ENCODE measurements around the gene LRRC14B. TPM values are rescaled to one million over a fixed set of nuclear protein-coding genes. Genes with fewer than 3 reads are reported as not detected.

The LRRC14B gene
- total RNA-seq, 4 donors from 2014 or later = 11.6 to 39.0 (median 27.2) TPM

DNA sequence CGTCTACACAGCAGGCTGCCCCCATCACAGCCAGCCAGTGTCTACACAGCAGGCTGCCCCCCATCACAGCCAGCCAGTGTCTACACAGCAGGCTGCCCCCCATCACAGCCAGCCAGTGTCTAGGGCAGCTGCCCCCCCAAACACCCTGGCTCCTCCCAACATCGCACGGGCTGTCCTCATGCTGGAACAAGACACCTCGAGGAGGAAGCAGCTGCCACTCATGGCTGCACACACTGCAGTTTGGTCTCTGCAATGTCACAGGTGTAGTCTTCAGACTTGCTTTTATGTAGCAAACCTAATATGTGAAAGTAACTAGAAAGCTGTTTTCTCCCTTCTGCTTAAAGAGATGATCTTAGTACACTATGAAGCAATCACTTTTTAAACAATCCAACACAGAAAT is 9.7 kb downstream of the LRRC14B start:
- peaks cover 12 to 38% of the 10 kb centered on the region in 2 donors for H3K4me1 ChIP-seq
- ATAC-seq (no peak), DNase-seq (no peak)
- no peak overlapping the region for H3K27ac ChIP-seq
- no peaks in the 10 kb centered on the region for H3K27me3 ChIP-seq
- in situ Hi-C loops (cut with MboI; ENCODE audit: low sequenced_read_pairs in 4 of 4) = no loop called here
- H3K36me3 ChIP-seq = peaks cover 0 to 28% of the 10 kb centered on the region in 2 donors
- no peak overlapping the region for H3K4me3 ChIP-seq
- no peak for TF ChIP-seq POLR2A (IDR thresholded peaks at IDR 0.05)
- TF ChIP-seq, protein P1, sequence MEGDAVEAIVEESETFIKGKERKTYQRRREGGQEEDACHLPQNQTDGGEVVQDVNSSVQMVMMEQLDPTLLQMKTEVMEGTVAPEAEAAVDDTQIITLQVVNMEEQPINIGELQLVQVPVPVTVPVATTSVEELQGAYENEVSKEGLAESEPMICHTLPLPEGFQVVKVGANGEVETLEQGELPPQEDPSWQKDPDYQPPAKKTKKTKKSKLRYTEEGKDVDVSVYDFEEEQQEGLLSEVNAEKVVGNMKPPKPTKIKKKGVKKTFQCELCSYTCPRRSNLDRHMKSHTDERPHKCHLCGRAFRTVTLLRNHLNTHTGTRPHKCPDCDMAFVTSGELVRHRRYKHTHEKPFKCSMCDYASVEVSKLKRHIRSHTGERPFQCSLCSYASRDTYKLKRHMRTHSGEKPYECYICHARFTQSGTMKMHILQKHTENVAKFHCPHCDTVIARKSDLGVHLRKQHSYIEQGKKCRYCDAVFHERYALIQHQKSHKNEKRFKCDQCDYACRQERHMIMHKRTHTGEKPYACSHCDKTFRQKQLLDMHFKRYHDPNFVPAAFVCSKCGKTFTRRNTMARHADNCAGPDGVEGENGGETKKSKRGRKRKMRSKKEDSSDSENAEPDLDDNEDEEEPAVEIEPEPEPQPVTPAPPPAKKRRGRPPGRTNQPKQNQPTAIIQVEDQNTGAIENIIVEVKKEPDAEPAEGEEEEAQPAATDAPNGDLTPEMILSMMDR (IDR thresholded peaks at IDR 0.05 in 4 of 5, conservative IDR thresholded peaks at IDR 0.05 in 1 of 5) = no peak
- H3K9me3 ChIP-seq = no peaks in the 10 kb centered on the region
- intact Hi-C loops (cut with DNase I; ENCODE audit: low total_unique reads) = no loop called here

DNA sequence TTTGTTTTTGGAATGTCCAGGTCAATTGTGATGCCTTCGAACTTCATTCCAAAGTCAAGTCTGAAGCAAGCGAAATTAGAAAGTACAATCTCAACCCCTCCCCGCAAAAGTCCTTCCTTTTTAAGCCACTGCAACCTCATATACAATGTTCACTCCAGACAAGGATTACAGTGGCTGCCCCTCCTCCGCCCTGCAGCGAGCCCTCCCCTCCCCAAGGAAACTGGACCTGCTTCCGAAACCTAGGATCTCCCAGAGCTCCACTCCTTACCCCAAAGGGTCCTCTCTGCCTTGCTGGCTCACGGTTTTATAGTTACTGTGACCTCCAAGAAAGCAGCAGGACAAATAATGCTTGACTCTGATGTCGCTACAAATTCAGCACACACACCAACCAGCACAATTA is 10.4 kb downstream of the LRRC14B start:
- no peak for ATAC-seq
- no peak overlapping the region for H3K4me3 ChIP-seq
- DNase-seq = no peak
- peaks cover 0 to 28% of the 10 kb centered on the region in 2 donors for H3K36me3 ChIP-seq
- H3K4me1 ChIP-seq = peaks cover 16 to 40% of the 10 kb centered on the region in 2 donors
- no peaks in the 10 kb centered on the region for H3K27me3 ChIP-seq
- H3K27ac ChIP-seq = no peak overlapping the region
- TF ChIP-seq, protein P1 (IDR thresholded peaks at IDR 0.05 in 4 of 5, conservative IDR thresholded peaks at IDR 0.05 in 1 of 5) = no peak
- TF ChIP-seq POLR2A (IDR thresholded peaks at IDR 0.05) = no peak
- no peaks in the 10 kb centered on the region for H3K9me3 ChIP-seq
- in situ Hi-C loops (cut with MboI; ENCODE audit: low sequenced_read_pairs in 4 of 4) = no loop called here
- intact Hi-C loops (cut with DNase I; ENCODE audit: low total_unique reads) = no loop called here

DNA sequence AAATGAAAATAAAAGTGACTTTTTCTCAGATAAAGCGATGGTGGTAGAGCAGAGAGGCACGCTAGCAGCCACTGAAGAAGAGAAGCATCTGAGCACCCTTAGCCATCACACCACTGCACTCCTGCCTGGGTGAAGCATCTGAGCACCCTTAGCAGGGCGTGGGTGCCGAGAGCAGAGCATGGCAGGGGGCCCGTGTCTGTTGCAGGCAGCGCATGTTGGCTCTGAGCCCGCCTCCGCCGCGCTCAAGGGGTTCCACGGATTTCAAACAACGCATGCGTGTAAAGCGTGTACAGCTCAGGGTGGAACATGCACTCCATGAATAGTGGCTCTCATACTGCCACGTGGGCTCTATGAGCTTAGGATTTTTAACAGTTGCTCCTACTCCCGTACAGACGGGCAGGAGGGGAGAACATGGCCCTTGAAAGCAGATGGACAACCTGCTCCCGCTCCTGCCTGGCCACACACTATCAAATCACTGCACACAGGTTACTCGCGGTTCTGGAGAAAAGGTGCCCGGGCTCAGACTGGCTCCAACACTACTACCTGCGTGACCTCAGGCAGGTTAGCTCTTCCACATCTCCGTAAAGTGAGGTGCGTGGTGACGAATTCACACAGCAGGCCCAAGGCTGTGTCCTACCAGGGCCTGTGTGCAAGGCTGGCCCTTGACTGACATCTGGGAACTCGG is 12.1 kb downstream of the LRRC14B start:
- Histone ChIP-seq H3K27me3 (no peaks in the 10 kb centered on the region), H3K9me3 (no peaks in the 10 kb centered on the region), H3K4me1 (peaks cover 20 to 37% of the 10 kb centered on the region in 2 donors), H3K36me3 (peaks cover 0 to 28% of the 10 kb centered on the region in 2 donors), H3K27ac (no peak overlapping the region), H3K4me3 (no peak overlapping the region)
- no peak for ATAC-seq
- DNase-seq = no peak
- intact Hi-C loops (cut with DNase I; ENCODE audit: low total_unique reads) = no loop called here
- in situ Hi-C loops (cut with MboI; ENCODE audit: low sequenced_read_pairs in 4 of 4) = no loop called here
- TF ChIP-seq, protein P1 (IDR thresholded peaks at IDR 0.05 in 4 of 5, conservative IDR thresholded peaks at IDR 0.05 in 1 of 5) = no peak
- no peak for TF ChIP-seq POLR2A (IDR thresholded peaks at IDR 0.05)

DNA sequence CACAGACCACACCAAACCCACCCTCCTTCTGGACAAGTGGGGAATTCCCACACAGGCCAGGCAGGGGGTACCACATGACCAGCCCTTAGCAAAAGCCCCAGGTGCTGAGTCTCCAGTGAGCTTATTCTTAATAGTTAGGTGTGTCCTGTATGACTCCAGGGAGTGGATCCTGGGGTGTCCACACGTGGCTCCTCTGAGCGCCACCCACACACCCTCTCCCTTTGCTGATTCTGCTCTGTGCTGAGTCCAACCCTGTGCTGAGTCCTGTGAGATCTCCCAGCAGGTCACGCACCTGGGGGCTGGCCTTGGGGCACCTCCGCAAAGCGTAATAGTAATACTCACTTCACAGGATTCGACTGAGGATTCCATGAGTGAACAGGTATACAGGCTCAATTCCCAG is 12.7 kb downstream of the LRRC14B start:
- Histone ChIP-seq H3K27me3 (no peaks in the 10 kb centered on the region), H3K4me3 (no peak overlapping the region), H3K27ac (no peak overlapping the region), H3K4me1 (peaks cover 25 to 39% of the 10 kb centered on the region in 2 donors), H3K36me3 (peaks cover 0 to 28% of the 10 kb centered on the region in 2 donors), H3K9me3 (no peaks in the 10 kb centered on the region)
- in situ Hi-C loops (cut with MboI; ENCODE audit: low sequenced_read_pairs in 4 of 4) = no loop called here
- ATAC-seq = no peak
- no peak for DNase-seq
- TF ChIP-seq, protein P1 (IDR thresholded peaks at IDR 0.05 in 4 of 5, conservative IDR thresholded peaks at IDR 0.05 in 1 of 5) = no peak
- TF ChIP-seq POLR2A (IDR thresholded peaks at IDR 0.05) = no peak
- intact Hi-C loops (cut with DNase I; ENCODE audit: low total_unique reads) = no loop called here
